Activated CD4-positive, alpha-beta T cell treated with anti-CD3 and anti-CD28 coated beads, Interleukin-2, amount 10 ng/mL, durations not matched to agents 7 days and 5 days (primary cell): ENCODE measurements around the gene MAD1L1. TPM values are rescaled to one million over a fixed set of nuclear protein-coding genes. Genes with fewer than 3 reads are reported as not detected.

ENCODE experiments used
- CTCF ChIA-PET: fragments of 350-600 bp; sonication (Branson Sonifier 250); formaldehyde crosslinking; loops from one replicate; lab custom pipeline; 2021; ENCODE audit warnings: antibody characterized with exemption; lab: Charles Lee
- POLR2A ChIA-PET: fragments of 350-600 bp; sonication (Branson Sonifier 250); formaldehyde crosslinking; loops from one replicate; lab custom pipeline; 2021; ENCODE audit warnings: antibody characterized with exemption; lab: Charles Lee
- DNase-seq: peaks from one replicate; pipeline ENCODE4 v3.0.0-alpha.2; 2020
- H3K27ac Mint-ChIP-seq: one replicate; pipeline ENCODE4 v1.8.0; 2021; ENCODE audit warnings: mild to moderate bottlenecking, moderate library complexity, mixed read lengths
- H3K27me3 Mint-ChIP-seq: one replicate; pipeline ENCODE4 v1.8.0; 2021; ENCODE audit warnings: mixed read lengths
- H3K36me3 Mint-ChIP-seq: one replicate; pipeline ENCODE4 v1.8.0; 2021; ENCODE audit warnings: low read depth, mixed read lengths
- H3K4me1 Mint-ChIP-seq: one replicate; pipeline ENCODE4 v1.8.0; 2021; ENCODE audit warnings: mixed read lengths
- H3K4me3 Mint-ChIP-seq: one replicate; pipeline ENCODE4 v1.8.0; 2021; ENCODE audit warnings: mild to moderate bottlenecking, moderate library complexity, mixed read lengths
- H3K9me3 Mint-ChIP-seq: one replicate; pipeline ENCODE4 v1.8.0; 2021; ENCODE audit warnings: mixed read lengths
- total RNA-seq, 2 experiments: library from RNA; stranded (reverse); gene quantifications; one replicate each; pipeline ENCODE4 v1.2.3, GENCODE V29; 2021

MAD1L1 gene
- total RNA-seq, 2 experiments from 2014 or later = 125 to 127 TPM

- CTCF ChIA-PET = interaction anchor here (0.9 to 1.1 kb wide), 3 partner anchors 11 to 265 kb away, joined by 3 to 4 read pairs (median 3); no protein-coding TSS in a partner anchor
These were observed 150.4 kb downstream of the MAD1L1 start for GRCh38 chr7:2082139-2082998.

GRCh38 chr7:2081526-2082135, 151.1 kb downstream of the MAD1L1 start:
- ChIA-PET CTCF (interaction anchor here (1.1 kb wide), 1 partner anchor 266 kb away, joined by 3 read pairs; no protein-coding TSS in a partner anchor), POLR2A (no interaction called here)
- DNase-seq = no peak
- Mint-ChIP-seq H3K4me1 (peaks cover 32% of the 10 kb centered on the region), H3K27me3 (no peaks in the 10 kb centered on the region), H3K9me3 (no peaks in the 10 kb centered on the region), H3K36me3 (peaks cover 5% of the 10 kb centered on the region), H3K27ac (peak overlapping the region; percentile 17), H3K4me3 (no peak overlapping the region)

More at GRCh38 chr7:2082139-2082998, 150.4 kb downstream of the MAD1L1 start:
- H3K36me3 Mint-ChIP-seq = peaks cover 5% of the 10 kb centered on the region
- no peaks in the 10 kb centered on the region for H3K27me3 Mint-ChIP-seq
- H3K4me1 Mint-ChIP-seq = peaks cover 36% of the 10 kb centered on the region
- H3K27ac Mint-ChIP-seq = no peak overlapping the region
- POLR2A ChIA-PET = no interaction called here
- no peaks in the 10 kb centered on the region for H3K9me3 Mint-ChIP-seq
- H3K4me3 Mint-ChIP-seq = no peak overlapping the region
- no peak for DNase-seq

- no peak overlapping the region for H3K27ac Mint-ChIP-seq
- ChIA-PET CTCF (interaction anchor here (0.6 kb wide), 1 partner anchor 728 kb away, joined by 3 read pairs; no protein-coding TSS in a partner anchor), POLR2A (no interaction called here)
- H3K9me3 Mint-ChIP-seq = no peaks in the 10 kb centered on the region
- H3K36me3 Mint-ChIP-seq = peaks cover 5% of the 10 kb centered on the region
- DNase-seq = no peak
- peaks cover 31% of the 10 kb centered on the region for H3K4me1 Mint-ChIP-seq
- H3K27me3 Mint-ChIP-seq = no peaks in the 10 kb centered on the region
- no peak overlapping the region for H3K4me3 Mint-ChIP-seq
These were observed 152.3 kb downstream of the MAD1L1 start for GRCh38 chr7:2080477-2080876.

- H3K27ac Mint-ChIP-seq = no peak overlapping the region
- POLR2A ChIA-PET = no interaction called here
- no peak for DNase-seq
These were observed 152.7 kb downstream of the MAD1L1 start for GRCh38 chr7:2080060-2080387.

GRCh38 chr7:2079332-2080059, 153.2 kb downstream of the MAD1L1 start:
- Mint-ChIP-seq H3K4me3 (no peak overlapping the region), H3K9me3 (no peaks in the 10 kb centered on the region), H3K36me3 (peaks cover 5% of the 10 kb centered on the region), H3K27me3 (no peaks in the 10 kb centered on the region), H3K27ac (no peak overlapping the region), H3K4me1 (peaks cover 21% of the 10 kb centered on the region)
- no peak for DNase-seq
- CTCF ChIA-PET = interaction anchor here (0.6 kb wide), 2 partner anchors 9 to 155 kb away, joined by 3 to 4 read pairs; no protein-coding TSS in a partner anchor
- POLR2A ChIA-PET = no interaction called here

More at GRCh38 chr7:2080060-2080387, 152.7 kb downstream of the MAD1L1 start:
- H3K27me3 Mint-ChIP-seq = no peaks in the 10 kb centered on the region
- CTCF ChIA-PET = interaction anchor here (0.6 kb wide), 1 partner anchor 727 kb away, joined by 3 read pairs; no protein-coding TSS in a partner anchor
- no peaks in the 10 kb centered on the region for H3K9me3 Mint-ChIP-seq
- H3K4me1 Mint-ChIP-seq = peaks cover 27% of the 10 kb centered on the region
- peaks cover 5% of the 10 kb centered on the region for H3K36me3 Mint-ChIP-seq
- H3K4me3 Mint-ChIP-seq = no peak overlapping the region

- no peak for DNase-seq
- Mint-ChIP-seq H3K27me3 (no peaks in the 10 kb centered on the region), H3K4me1 (peaks cover 15% of the 10 kb centered on the region), H3K27ac (no peak overlapping the region), H3K4me3 (no peak overlapping the region), H3K36me3 (peaks cover under 1% of the 10 kb centered on the region), H3K9me3 (no peaks in the 10 kb centered on the region)
- POLR2A ChIA-PET = no interaction called here
- CTCF ChIA-PET = interaction anchor here (0.9 kb wide), 1 partner anchor 13 kb away, joined by 3 read pairs; no protein-coding TSS in a partner anchor
These were observed 153.8 kb downstream of the MAD1L1 start for GRCh38 chr7:2078899-2079298.

- POLR2A ChIA-PET = no interaction called here
- Mint-ChIP-seq H3K27me3 (no peaks in the 10 kb centered on the region), H3K4me3 (no peak overlapping the region), H3K4me1 (peaks cover 7% of the 10 kb centered on the region), H3K27ac (no peak overlapping the region), H3K36me3 (no peaks in the 10 kb centered on the region), H3K9me3 (no peaks in the 10 kb centered on the region)
- CTCF ChIA-PET = interaction anchor here (1.1 to 1.6 kb wide), 2 partner anchors 8 to 9 kb away, joined by 3 to 4 read pairs; no protein-coding TSS in a partner anchor
- no peak for DNase-seq
These were observed 156.1 kb downstream of the MAD1L1 start for GRCh38 chr7:2076649-2077064.

- no peaks in the 10 kb centered on the region for H3K36me3 Mint-ChIP-seq
- no peak overlapping the region for H3K27ac Mint-ChIP-seq
- H3K27me3 Mint-ChIP-seq = no peaks in the 10 kb centered on the region
- ChIA-PET POLR2A (no interaction called here), CTCF (interaction anchor here (0.8 to 1.6 kb wide), 2 partner anchors 8 to 9 kb away, joined by 3 to 4 read pairs; no protein-coding TSS in a partner anchor)
- no peak for DNase-seq
- no peak overlapping the region for H3K4me3 Mint-ChIP-seq
- H3K4me1 Mint-ChIP-seq = peaks cover 7% of the 10 kb centered on the region
- H3K9me3 Mint-ChIP-seq = no peaks in the 10 kb centered on the region
These were observed 156.9 kb downstream of the MAD1L1 start for GRCh38 chr7:2075811-2076210.

GRCh38 chr7:2074691-2075090, 158.1 kb downstream of the MAD1L1 start:
- POLR2A ChIA-PET = no interaction called here
- no peak for DNase-seq

GRCh38 chr7:2072798-2073197, 159.9 kb downstream of the MAD1L1 start:
- Mint-ChIP-seq H3K4me3 (no peak overlapping the region), H3K4me1 (no peaks in the 10 kb centered on the region), H3K9me3 (no peaks in the 10 kb centered on the region), H3K27me3 (no peaks in the 10 kb centered on the region), H3K36me3 (no peaks in the 10 kb centered on the region), H3K27ac (no peak overlapping the region)
- DNase-seq = no peak
- ChIA-PET POLR2A (no interaction called here), CTCF (interaction anchor here (2.5 kb wide), 1 partner anchor 10 kb away, joined by 11 read pairs; no protein-coding TSS in a partner anchor)

More at GRCh38 chr7:2074691-2075090, 158.1 kb downstream of the MAD1L1 start:
- Mint-ChIP-seq H3K36me3 (no peaks in the 10 kb centered on the region), H3K4me3 (no peak overlapping the region), H3K27me3 (no peaks in the 10 kb centered on the region), H3K27ac (no peak overlapping the region), H3K4me1 (peaks cover 6% of the 10 kb centered on the region), H3K9me3 (no peaks in the 10 kb centered on the region)
- CTCF ChIA-PET = no interaction called here

GRCh38 chr7:2072042-2072441, 160.7 kb downstream of the MAD1L1 start:
- no peak for DNase-seq
- Mint-ChIP-seq H3K4me3 (no peak overlapping the region), H3K27ac (no peak overlapping the region), H3K36me3 (no peaks in the 10 kb centered on the region), H3K27me3 (no peaks in the 10 kb centered on the region), H3K4me1 (no peaks in the 10 kb centered on the region), H3K9me3 (no peaks in the 10 kb centered on the region)
- CTCF ChIA-PET = interaction anchor here (0.7 to 2.5 kb wide), 6 partner anchors 9 to 178 kb away, joined by 3 to 11 read pairs (median 4); no protein-coding TSS in a partner anchor
- POLR2A ChIA-PET = no interaction called here

- Mint-ChIP-seq H3K4me1 (peaks cover 5% of the 10 kb centered on the region), H3K36me3 (no peaks in the 10 kb centered on the region), H3K4me3 (no peak overlapping the region), H3K9me3 (no peaks in the 10 kb centered on the region), H3K27me3 (no peaks in the 10 kb centered on the region), H3K27ac (no peak overlapping the region)
- no peak for DNase-seq
- ChIA-PET POLR2A (no interaction called here), CTCF (interaction anchor here (0.6 to 2.5 kb wide), 9 partner anchors 8 to 396 kb away, joined by 3 to 11 read pairs (median 3); no protein-coding TSS in a partner anchor)
These were observed 161.5 kb downstream of the MAD1L1 start for GRCh38 chr7:2071133-2071832.
